ENCODE measurements around the gene GFPT2.

GRCh38 chr5:180324601-180324950 lies 28.6 kb downstream of the GFPT2 start:
- TF ChIP-seq CTCF (IDR thresholded peaks at IDR 0.05) = no peak
- TF ChIP-seq POLR2A (IDR thresholded peaks at IDR 0.05) = no peak
